Liver (tissue), 9 donors: ENCODE data around the gene SLC26A9. TPM values are rescaled to one million over a fixed set of nuclear protein-coding genes. Genes with fewer than 3 reads are reported as not detected.

Experiments
- DNase-seq: peaks from one replicate; pipeline ENCODE4 v3.0.0-alpha.2; 2017; ENCODE audit warnings: low spot score
- H3K27ac ChIP-seq, 2 donors: one replicate each; pipeline ENCODE4 v1.7.0; 2013; ENCODE audit warnings: inconsistent platforms in 2 of 2, low read length in 2 of 2, control low read depth in 1 of 2, low read depth in 1 of 2, mild to moderate bottlenecking in 1 of 2
- H3K27me3 ChIP-seq, 4 donors: one replicate each; pipeline versions ENCODE4 v1.6.1 to v1.7.0; 2013; ENCODE audit warnings: low read length in 3 of 4, inconsistent platforms in 1 of 4, mild to moderate bottlenecking in 1 of 4, moderate library complexity in 1 of 4; ENCODE audit not compliant: control insufficient read depth in 4 of 4, insufficient read depth in 4 of 4
- H3K36me3 ChIP-seq, 4 donors: one replicate each; pipeline versions ENCODE4 v1.6.1 to v1.7.0; 2013; ENCODE audit warnings: low read length in 3 of 4, mild to moderate bottlenecking in 3 of 4, low read depth in 1 of 4, moderate library complexity in 1 of 4; ENCODE audit not compliant: control insufficient read depth in 4 of 4, insufficient read depth in 3 of 4
- H3K4me1 ChIP-seq, 4 donors: one replicate each; pipeline versions ENCODE4 v1.6.1 to v1.7.0; 2013; ENCODE audit warnings: low read length in 3 of 4, mild to moderate bottlenecking in 3 of 4, moderate library complexity in 1 of 4; ENCODE audit not compliant: control insufficient read depth in 4 of 4, insufficient read depth in 4 of 4
- H3K4me3 ChIP-seq, 3 donors: one replicate each; pipeline versions ENCODE4 v1.6.1 to v1.7.0; 2013; ENCODE audit warnings: low read length in 3 of 3, control low read depth in 1 of 3, low read depth in 1 of 3, mild to moderate bottlenecking in 1 of 3
- H3K9ac ChIP-seq, 2 donors: one replicate each; pipeline ENCODE4 v1.7.0; 2013; ENCODE audit warnings: low read length in 2 of 2, mild to moderate bottlenecking in 2 of 2, moderate library complexity in 2 of 2, control low read depth in 1 of 2, low read depth in 1 of 2
- H3K9me3 ChIP-seq, 4 donors: one replicate each; pipeline versions ENCODE4 v1.6.1 to v1.7.0; 2013; ENCODE audit warnings: low read length in 3 of 4; ENCODE audit not compliant: control insufficient read depth in 4 of 4
- EGR1 ChIP-seq, 2 donors: IDR thresholded peaks; 2 replicates each; pipeline ENCODE4 v1.6.1; 2016 to 2018; ENCODE audit warnings: antibody characterized with exemption in 2 of 2, low read depth in 2 of 2
- FOXA1 ChIP-seq: IDR thresholded peaks from 2 replicates; pipeline ENCODE4 v1.6.1; 2016; ENCODE audit warnings: antibody characterized with exemption
- FOXA2 ChIP-seq: IDR thresholded peaks from 2 replicates; pipeline ENCODE4 v1.6.1; 2016; ENCODE audit warnings: antibody characterized with exemption
- GABPA ChIP-seq, 2 donors: IDR thresholded peaks in 1 of 2; conservative IDR thresholded peaks in 1 of 2; 2 replicates each; pipeline ENCODE4 v1.6.1; 2016; ENCODE audit warnings: antibody characterized with exemption in 2 of 2, mild to moderate bottlenecking in 1 of 2, moderate library complexity in 1 of 2
- HNF4A ChIP-seq, 2 donors: conservative IDR thresholded peaks; 2 replicates each; pipeline ENCODE4 v1.6.1; 2016; ENCODE audit warnings: antibody characterized with exemption in 2 of 2, mild to moderate bottlenecking in 2 of 2
- HNF4G ChIP-seq: IDR thresholded peaks from 2 replicates; pipeline ENCODE4 v1.6.1; 2016; ENCODE audit warnings: antibody characterized with exemption
- JUND ChIP-seq, 2 donors: IDR thresholded peaks; 2 replicates each; pipeline ENCODE4 v1.6.1; 2016; ENCODE audit warnings: antibody characterized with exemption in 2 of 2
- RAD21 ChIP-seq, 2 donors: IDR thresholded peaks; 2 replicates each; pipeline ENCODE4 v1.6.1; 2016; ENCODE audit warnings: antibody characterized with exemption in 2 of 2, mild to moderate bottlenecking in 2 of 2
- RXRA ChIP-seq, 2 donors: IDR thresholded peaks; 2 replicates each; pipeline ENCODE4 v1.6.1; 2017 to 2018; ENCODE audit warnings: antibody characterized with exemption in 2 of 2, mild to moderate bottlenecking in 1 of 2
- SP1 ChIP-seq: IDR thresholded peaks from 2 replicates; pipeline ENCODE4 v1.6.1; 2018; ENCODE audit warnings: antibody characterized with exemption, mild to moderate bottlenecking
- TAF1 ChIP-seq: conservative IDR thresholded peaks from 2 replicates; pipeline ENCODE4 v1.6.1; 2016; ENCODE audit warnings: antibody characterized with exemption, mild to moderate bottlenecking
- YY1 ChIP-seq: IDR thresholded peaks from 2 replicates; pipeline ENCODE4 v1.6.1; 2016; ENCODE audit warnings: antibody characterized with exemption, mild to moderate bottlenecking
- WGBS: extraction: QIAGEN DNeasy Blood & Tissue Kit; methylation state at CpG from one replicate; pipeline ENCODE4 v1.1.7; 2013; 5-methylcytosine and 5-hydroxymethylcytosine counted together
- polyA plus RNA-seq, 2 donors: library from polyadenylated mRNA; stranded (reverse) in 1 of 2; unstranded in 1 of 2; fragments of 200-250 nt in 1 of 2; fragments of >200 nt in 1 of 2; fragmentation: Nextera tagmentation in 1 of 2; extraction: Ambion mirVana in 1 of 2; gene quantifications; one replicate each; pipeline versions ENCODE4 v1.2.1 to v1.2.3, GENCODE V29; 2013 to 2015
- total RNA-seq, 2 donors: library from RNA; depleted of rRNA; stranded (reverse); fragments of >200 nt; gene quantifications; one replicate each; pipeline ENCODE4 v1.2.3, GENCODE V29; 2014
- TF ChIP-seq, protein P1 (sequence below): IDR thresholded peaks from 2 replicates; pipeline ENCODE4 v1.6.1; 2016; ENCODE audit warnings: antibody characterized with exemption
- TF ChIP-seq, protein P2 (sequence below): IDR thresholded peaks from 2 replicates; pipeline ENCODE4 v1.6.1; 2016; ENCODE audit warnings: antibody characterized with exemption, mild to moderate bottlenecking
- TF ChIP-seq, protein P3 (sequence below): IDR thresholded peaks from 2 replicates; pipeline ENCODE4 v1.6.1; 2016; ENCODE audit warnings: antibody characterized with exemption
- donor health status: healthy.
- donor health status: healthy.
- donor health status: healthy.
- donor health status: healthy.
- donor health status: healthy.

Gene SLC26A9
- total and polyA plus RNA-seq, 4 donors, result not detected

DNA sequence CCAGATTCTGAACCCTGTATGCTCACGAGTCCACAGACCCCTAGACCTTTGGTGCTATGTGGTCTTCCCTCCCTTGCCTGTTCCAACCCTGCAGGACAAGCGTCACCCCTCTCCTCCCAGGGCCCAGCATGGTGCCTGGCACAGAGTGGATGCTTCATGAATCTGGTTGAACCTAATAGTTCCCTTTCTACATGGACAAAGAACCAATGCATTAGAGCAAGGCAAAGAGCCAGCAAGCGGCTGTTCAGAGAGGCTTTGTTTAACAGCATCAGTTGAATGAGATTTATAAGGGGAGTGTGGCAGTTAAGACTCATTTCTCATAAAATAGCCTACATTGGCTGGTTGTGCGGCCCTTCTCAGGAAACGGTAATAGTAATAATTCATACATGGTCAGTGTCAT is 14.9 kb downstream of the SLC26A9 start:
- no peak for DNase-seq
- Histone ChIP-seq H3K27me3 (no peaks in the 10 kb centered on the region), H3K4me3 (no peak overlapping the region), H3K4me1 (no peaks in the 10 kb centered on the region), H3K27ac (no peak overlapping the region), H3K9me3 (no peaks in the 10 kb centered on the region), H3K36me3 (no peaks in the 10 kb centered on the region), H3K9ac (no peak overlapping the region)
- 92% methylated on average over 5 of the region's 5 CpGs for WGBS
- no peak for TF ChIP-seq SP1
- no peak for TF ChIP-seq YY1
- no peak for TF ChIP-seq FOXA2
- no peak for TF ChIP-seq JUND (IDR thresholded peaks at IDR 0.05)
- TF ChIP-seq EGR1 (IDR thresholded peaks at IDR 0.05; ENCODE audit: low read depth in 2 of 2), result no peak
- no peak for TF ChIP-seq RXRA (IDR thresholded peaks at IDR 0.05)
- no peak for TF ChIP-seq GABPA (IDR thresholded peaks at IDR 0.05 in 1 of 2, conservative IDR thresholded peaks at IDR 0.05 in 1 of 2)
- no peak for TF ChIP-seq FOXA1
- no peak for TF ChIP-seq TAF1
- TF ChIP-seq RAD21 (IDR thresholded peaks at IDR 0.05), result no peak
- TF ChIP-seq, protein P1, sequence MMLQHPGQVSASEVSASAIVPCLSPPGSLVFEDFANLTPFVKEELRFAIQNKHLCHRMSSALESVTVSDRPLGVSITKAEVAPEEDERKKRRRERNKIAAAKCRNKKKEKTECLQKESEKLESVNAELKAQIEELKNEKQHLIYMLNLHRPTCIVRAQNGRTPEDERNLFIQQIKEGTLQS, result no peak
- TF ChIP-seq HNF4G, result no peak
- TF ChIP-seq, protein P2, sequence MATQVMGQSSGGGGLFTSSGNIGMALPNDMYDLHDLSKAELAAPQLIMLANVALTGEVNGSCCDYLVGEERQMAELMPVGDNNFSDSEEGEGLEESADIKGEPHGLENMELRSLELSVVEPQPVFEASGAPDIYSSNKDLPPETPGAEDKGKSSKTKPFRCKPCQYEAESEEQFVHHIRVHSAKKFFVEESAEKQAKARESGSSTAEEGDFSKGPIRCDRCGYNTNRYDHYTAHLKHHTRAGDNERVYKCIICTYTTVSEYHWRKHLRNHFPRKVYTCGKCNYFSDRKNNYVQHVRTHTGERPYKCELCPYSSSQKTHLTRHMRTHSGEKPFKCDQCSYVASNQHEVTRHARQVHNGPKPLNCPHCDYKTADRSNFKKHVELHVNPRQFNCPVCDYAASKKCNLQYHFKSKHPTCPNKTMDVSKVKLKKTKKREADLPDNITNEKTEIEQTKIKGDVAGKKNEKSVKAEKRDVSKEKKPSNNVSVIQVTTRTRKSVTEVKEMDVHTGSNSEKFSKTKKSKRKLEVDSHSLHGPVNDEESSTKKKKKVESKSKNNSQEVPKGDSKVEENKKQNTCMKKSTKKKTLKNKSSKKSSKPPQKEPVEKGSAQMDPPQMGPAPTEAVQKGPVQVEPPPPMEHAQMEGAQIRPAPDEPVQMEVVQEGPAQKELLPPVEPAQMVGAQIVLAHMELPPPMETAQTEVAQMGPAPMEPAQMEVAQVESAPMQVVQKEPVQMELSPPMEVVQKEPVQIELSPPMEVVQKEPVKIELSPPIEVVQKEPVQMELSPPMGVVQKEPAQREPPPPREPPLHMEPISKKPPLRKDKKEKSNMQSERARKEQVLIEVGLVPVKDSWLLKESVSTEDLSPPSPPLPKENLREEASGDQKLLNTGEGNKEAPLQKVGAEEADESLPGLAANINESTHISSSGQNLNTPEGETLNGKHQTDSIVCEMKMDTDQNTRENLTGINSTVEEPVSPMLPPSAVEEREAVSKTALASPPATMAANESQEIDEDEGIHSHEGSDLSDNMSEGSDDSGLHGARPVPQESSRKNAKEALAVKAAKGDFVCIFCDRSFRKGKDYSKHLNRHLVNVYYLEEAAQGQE, result no peak
- no peak for TF ChIP-seq HNF4A (conservative IDR thresholded peaks at IDR 0.05)
- TF ChIP-seq, protein P3, sequence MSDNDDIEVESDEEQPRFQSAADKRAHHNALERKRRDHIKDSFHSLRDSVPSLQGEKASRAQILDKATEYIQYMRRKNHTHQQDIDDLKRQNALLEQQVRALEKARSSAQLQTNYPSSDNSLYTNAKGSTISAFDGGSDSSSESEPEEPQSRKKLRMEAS, result no peak

DNA sequence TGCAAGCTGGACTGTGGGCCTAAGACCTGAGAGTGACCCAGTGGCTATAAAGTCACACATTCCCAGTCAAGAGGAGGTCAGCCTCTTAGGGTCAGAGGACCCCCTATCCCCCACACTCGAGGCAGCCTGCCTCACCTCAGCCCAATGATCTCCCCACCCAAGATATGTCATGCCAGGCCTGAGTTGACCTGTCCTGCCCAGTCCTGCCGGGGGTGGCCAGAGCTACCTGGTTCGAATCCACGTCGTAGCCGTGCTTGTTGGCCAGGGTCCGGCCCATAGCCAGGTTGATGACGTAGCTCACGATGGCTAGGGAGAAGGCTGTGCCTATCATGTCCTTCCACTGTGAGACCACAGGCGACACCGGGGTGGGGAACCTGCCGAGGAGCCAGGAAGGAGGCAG is 15.6 kb downstream of the SLC26A9 start:
- WGBS, result 95% methylated on average over 12 of the region's 12 CpGs
- no peak overlapping the region for H3K9ac ChIP-seq
- no peaks in the 10 kb centered on the region for H3K9me3 ChIP-seq
- no peaks in the 10 kb centered on the region for H3K36me3 ChIP-seq
- H3K4me1 ChIP-seq, result no peaks in the 10 kb centered on the region
- no peak for TF ChIP-seq TAF1
- TF ChIP-seq, protein P2, result no peak
- no peak for TF ChIP-seq FOXA1
- H3K4me3 ChIP-seq, result no peak overlapping the region
- no peaks in the 10 kb centered on the region for H3K27me3 ChIP-seq
- DNase-seq, result no peak
- no peak overlapping the region for H3K27ac ChIP-seq
